BJ (cell line): ENCODE measurements around the gene TPD52L1. TPM values are rescaled to one million over a fixed set of nuclear protein-coding genes. Genes with fewer than 3 reads are reported as not detected.
"Not testable (repeated sequence)": the region's sequence is repeated elsewhere in the genome, so short reads cannot be mapped to it uniquely, and the experiment has no call there.

Experiments used
- CTCF ChIA-PET: fragments of 350-600 bp; formaldehyde crosslinking; extraction: SDS; loops from one replicate; lab custom pipeline; 2021; ENCODE audit warnings: antibody characterized with exemption, inconsistent platforms; lab: Yijun Ruan, JAX
- POLR2A ChIA-PET: fragments of 300-600 bp; sonication (Branson Sonifier 250); formaldehyde crosslinking; extraction: SDS; loops from one replicate; lab custom pipeline; 2021; ENCODE audit warnings: antibody characterized with exemption; lab: Charles Lee
- DNase-seq: peaks from one replicate; pipeline ENCODE4 v3.0.0-alpha.2; 2011; ENCODE audit warnings: low read depth
- H3K27me3 ChIP-seq: 2 replicates; pipeline ENCODE4 v1.6.0; 2011; ENCODE audit warnings: low read length; ENCODE audit not compliant: control insufficient read depth, insufficient read depth
- H3K36me3 ChIP-seq: 2 replicates; pipeline ENCODE4 v1.5.1; 2011; ENCODE audit warnings: low read length; ENCODE audit not compliant: control insufficient read depth, insufficient read depth
- H3K4me3 ChIP-seq: 2 replicates; pipeline ENCODE4 v1.5.1; 2011; ENCODE audit warnings: low read depth, mild to moderate bottlenecking, control low read depth, low read length
- polyA plus RNA-seq: library from polyadenylated mRNA; depleted of rRNA; stranded (reverse); fragments of >200 nt; gene quantifications from 2 replicates; pipeline ENCODE4 v1.2.3, GENCODE V29; 2011
- TF ChIP-seq, protein P1 (sequence below): IDR thresholded peaks from 2 replicates; pipeline ENCODE4 v1.5.1; 2011; ENCODE audit warnings: low read depth, mild to moderate bottlenecking, control low read depth, inconsistent platforms, low read length, moderate library complexity; ENCODE audit not compliant: insufficient read depth

The TPD52L1 gene
- polyA plus RNA-seq, 1 experiment, result 163 TPM

GRCh38 chr6:125123468-125124048 is 30.0 kb upstream of the TPD52L1 start:
- CTCF ChIA-PET, result interaction anchor here (0.7 to 5.5 kb wide), 3 partner anchors 10 to 250 kb away, joined by 3 to 26 read pairs (median 3); partner anchors contain the start of gene TPD52L1
- TF ChIP-seq, protein P1, sequence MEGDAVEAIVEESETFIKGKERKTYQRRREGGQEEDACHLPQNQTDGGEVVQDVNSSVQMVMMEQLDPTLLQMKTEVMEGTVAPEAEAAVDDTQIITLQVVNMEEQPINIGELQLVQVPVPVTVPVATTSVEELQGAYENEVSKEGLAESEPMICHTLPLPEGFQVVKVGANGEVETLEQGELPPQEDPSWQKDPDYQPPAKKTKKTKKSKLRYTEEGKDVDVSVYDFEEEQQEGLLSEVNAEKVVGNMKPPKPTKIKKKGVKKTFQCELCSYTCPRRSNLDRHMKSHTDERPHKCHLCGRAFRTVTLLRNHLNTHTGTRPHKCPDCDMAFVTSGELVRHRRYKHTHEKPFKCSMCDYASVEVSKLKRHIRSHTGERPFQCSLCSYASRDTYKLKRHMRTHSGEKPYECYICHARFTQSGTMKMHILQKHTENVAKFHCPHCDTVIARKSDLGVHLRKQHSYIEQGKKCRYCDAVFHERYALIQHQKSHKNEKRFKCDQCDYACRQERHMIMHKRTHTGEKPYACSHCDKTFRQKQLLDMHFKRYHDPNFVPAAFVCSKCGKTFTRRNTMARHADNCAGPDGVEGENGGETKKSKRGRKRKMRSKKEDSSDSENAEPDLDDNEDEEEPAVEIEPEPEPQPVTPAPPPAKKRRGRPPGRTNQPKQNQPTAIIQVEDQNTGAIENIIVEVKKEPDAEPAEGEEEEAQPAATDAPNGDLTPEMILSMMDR, result no peak
- no peak overlapping the region for H3K4me3 ChIP-seq
- DNase-seq, result no peak
- no peaks in the 10 kb centered on the region for H3K36me3 ChIP-seq
- H3K27me3 ChIP-seq, result no peaks in the 10 kb centered on the region
- POLR2A ChIA-PET, result no interaction called here

- Histone ChIP-seq H3K4me3 (no peak overlapping the region), H3K36me3 (no peaks in the 10 kb centered on the region), H3K27me3 (no peaks in the 10 kb centered on the region)
- ChIA-PET CTCF (interaction anchor here (0.6 to 5.5 kb wide), 5 partner anchors 11 to 1322 kb away, joined by 3 to 26 read pairs (median 3); no protein-coding TSS in a partner anchor), POLR2A (no interaction called here)
- no peak for DNase-seq
- TF ChIP-seq, protein P1, result no peak
These were observed 29.4 kb upstream of the TPD52L1 start for GRCh38 chr6:125124049-125124669.

GRCh38 chr6:125125856-125126255 is 27.7 kb upstream of the TPD52L1 start:
- DNase-seq, H3K4me3 ChIP-seq, POLR2A ChIA-PET, H3K36me3 ChIP-seq, H3K27me3 ChIP-seq: not testable (repeated sequence)
- CTCF ChIA-PET, result interaction anchor here (1.0 to 5.5 kb wide), 2 partner anchors 10 to 12 kb away, joined by 3 to 26 read pairs; no protein-coding TSS in a partner anchor

DNA sequence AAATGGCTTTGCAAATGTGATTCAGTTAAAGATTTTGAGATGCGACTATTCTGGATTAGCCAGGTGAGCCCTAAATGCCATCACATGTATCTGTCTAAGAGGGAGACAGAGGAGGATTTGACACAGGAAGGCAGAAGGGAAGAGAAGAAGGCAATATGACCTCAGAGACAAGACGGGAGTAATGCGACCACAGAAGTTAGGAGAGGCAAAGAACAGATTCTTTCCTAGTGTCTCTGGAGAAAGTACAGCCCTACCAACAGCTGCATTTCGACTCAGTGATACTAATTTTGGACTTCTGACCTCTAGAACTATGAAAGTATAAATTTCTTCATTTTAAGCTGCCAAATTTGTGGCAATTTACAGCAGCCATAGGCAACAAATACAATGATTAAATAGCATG is 24.2 kb upstream of the TPD52L1 start:
- CTCF ChIA-PET, result interaction anchor here (0.8 kb wide), 1 partner anchor 10 kb away, joined by 3 read pairs; no protein-coding TSS in a partner anchor
- TF ChIP-seq, protein P1, result no peak
- Histone ChIP-seq H3K27me3 (no peaks in the 10 kb centered on the region), H3K4me3 (no peak overlapping the region), H3K36me3 (no peaks in the 10 kb centered on the region)
- DNase-seq, result no peak
- POLR2A ChIA-PET, result no interaction called here

GRCh38 chr6:125132058-125132457 is 21.5 kb upstream of the TPD52L1 start:
- TF ChIP-seq, protein P1, result no peak
- no peaks in the 10 kb centered on the region for H3K36me3 ChIP-seq
- POLR2A ChIA-PET, result interaction anchor here (0.5 to 0.9 kb wide), 2 partner anchors 9 to 14 kb away, joined by 3 to 12 read pairs; no protein-coding TSS in a partner anchor
- CTCF ChIA-PET, result interaction anchor here (0.7 to 1.5 kb wide), 3 partner anchors 11 to 242 kb away, joined by 3 to 4 read pairs (median 3); no protein-coding TSS in a partner anchor
- no peak for DNase-seq
- H3K27me3 ChIP-seq, result no peaks in the 10 kb centered on the region
- no peak overlapping the region for H3K4me3 ChIP-seq
